Ureter (tissue), 1 donor: ENCODE data around the gene STX11. TPM values are rescaled to one million over a fixed set of nuclear protein-coding genes. Genes with fewer than 3 reads are reported as not detected.

ENCODE experiments used
- DNase-seq: peaks from one replicate; pipeline ENCODE4 v3.0.0-alpha.2; 2020; ENCODE audit warnings: low spot score
- total RNA-seq: library from RNA; stranded (reverse); gene quantifications from one replicate; pipeline ENCODE4 v1.2.4, GENCODE V29; 2023
- donor health status: DM: yes; HTN: yes; CAD: no.

Gene STX11
- total RNA-seq, 1 donor from 2014 or later, result 5.8 TPM

DNA sequence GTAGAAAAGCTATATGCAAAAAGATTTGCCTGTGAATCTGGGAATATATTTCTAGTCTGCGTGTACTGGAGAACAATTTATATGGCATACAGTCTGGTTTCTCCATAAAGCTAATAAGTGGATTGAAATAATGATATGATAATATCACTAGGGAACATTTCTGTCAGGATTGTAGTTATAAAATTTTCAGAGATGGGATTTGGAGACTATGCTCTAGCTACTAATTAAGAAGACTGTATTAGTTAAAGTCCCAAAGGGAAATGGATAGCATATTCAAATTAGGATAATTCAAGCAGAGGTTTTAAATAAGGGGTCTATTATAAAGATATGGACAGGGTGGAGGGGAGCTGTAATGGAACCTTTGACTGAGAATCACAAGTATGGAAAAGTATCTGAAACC is 7.2 kb upstream of the STX11 start:
- DNase-seq, result no peak

DNA sequence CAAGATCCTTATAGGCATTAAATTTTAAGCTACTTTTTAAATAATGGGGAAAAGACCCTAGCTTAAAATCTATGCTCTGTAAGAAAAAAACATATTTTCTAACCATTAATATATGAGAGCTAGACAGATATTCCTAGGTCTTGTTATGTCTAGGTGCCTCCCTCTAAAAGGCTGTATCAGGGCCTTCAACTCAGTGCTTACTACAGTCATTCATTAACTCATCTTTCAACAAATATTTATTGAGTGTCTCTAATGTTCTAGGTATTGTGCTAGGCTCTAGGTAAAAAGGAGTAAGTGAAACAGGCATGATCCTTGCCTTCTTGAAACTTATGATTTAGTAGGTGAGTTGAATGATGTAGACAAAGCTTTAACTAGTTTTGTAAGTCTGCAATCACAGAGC is 6.4 kb upstream of the STX11 start:
- DNase-seq, result no peak

DNA sequence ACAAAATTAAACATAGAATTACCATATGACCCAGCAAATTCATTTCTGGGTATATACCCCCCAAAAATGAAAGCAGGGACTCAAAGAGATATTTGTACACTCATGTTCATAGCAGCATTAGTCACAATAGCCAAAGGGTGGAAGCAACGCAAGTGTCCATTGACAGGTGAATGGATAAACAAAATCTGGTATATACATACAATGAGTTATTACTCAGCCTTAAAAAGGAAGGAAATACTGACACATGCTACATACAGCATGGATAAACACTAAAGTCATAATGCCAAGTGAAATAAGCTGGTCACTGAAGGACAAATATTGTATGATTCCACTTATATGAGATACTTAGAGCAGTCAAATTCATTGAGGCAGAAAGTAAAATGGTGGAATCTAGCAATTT is 5.3 kb upstream of the STX11 start:
- no peak for DNase-seq

DNA sequence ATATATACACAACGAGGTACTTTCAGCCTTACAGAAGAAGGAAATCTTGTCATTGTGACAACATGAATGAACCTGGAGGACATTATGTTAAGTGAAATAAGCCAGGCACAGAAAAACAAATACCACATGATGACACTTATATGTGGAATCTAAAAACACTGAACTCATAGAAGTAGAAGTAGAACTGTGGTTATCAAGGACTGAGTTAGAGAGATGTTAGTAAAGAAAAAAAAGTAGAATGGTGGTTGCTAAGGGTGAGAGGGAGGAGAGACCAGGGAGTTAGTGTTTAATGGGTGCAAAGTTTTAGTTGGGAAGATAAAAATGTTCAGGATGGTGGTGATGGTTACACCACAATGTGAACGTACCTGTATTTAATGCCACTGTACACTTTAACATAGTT is 4.8 kb upstream of the STX11 start:
- no peak for DNase-seq

GRCh38 chr6:144148886-144149285 is 1.4 kb upstream of the STX11 start:
- no peak for DNase-seq

GRCh38 chr6:144149558-144149893 is 791 bp upstream of the STX11 start:
- peak; percentile 48 for DNase-seq

DNA sequence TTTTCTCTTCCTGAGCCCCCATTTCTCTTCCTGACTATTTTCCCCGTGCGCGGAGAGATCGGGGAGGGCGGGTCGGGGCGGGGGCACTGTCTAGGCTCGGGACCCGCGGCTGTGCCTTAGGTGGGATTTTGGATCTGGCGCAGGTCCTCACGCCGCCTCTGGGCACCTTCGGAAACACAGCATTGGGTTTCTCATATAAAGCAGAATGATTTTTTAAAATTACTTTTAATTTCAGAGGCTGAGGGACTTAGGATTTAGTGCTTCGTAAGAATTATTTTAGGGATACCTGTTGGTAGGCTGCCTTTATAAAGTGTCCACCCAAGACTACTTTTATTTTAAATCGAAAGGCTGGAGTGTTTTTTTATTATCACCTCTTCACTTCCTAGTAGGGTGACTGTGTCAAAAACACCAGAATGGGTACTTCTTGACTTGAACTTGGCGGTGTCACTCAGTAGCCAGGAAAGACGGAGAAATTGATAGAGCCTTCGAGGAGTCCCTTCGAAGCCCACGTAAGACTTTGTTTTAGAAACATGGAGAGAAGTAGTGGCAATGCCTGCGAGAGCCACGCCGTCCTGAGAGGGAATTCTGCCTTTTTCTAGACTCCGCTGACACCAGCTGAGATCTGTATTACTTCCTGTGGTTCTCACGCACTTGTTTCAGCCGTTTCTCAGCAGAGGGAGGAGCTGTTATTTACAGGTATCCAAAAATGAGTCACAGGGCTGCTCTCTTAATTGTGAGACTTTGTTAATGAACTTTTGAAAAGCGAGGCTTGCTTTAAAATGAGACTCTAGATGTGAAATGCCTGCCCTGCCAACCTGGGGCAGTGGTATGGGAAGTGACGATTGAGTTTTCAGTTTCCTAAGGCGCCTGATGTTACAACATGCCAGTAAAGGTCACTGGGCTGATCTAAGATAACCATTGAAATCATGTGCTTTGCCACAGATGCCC is 667 bp downstream of the STX11 start:
- peak; percentile 47 for DNase-seq

DNA sequence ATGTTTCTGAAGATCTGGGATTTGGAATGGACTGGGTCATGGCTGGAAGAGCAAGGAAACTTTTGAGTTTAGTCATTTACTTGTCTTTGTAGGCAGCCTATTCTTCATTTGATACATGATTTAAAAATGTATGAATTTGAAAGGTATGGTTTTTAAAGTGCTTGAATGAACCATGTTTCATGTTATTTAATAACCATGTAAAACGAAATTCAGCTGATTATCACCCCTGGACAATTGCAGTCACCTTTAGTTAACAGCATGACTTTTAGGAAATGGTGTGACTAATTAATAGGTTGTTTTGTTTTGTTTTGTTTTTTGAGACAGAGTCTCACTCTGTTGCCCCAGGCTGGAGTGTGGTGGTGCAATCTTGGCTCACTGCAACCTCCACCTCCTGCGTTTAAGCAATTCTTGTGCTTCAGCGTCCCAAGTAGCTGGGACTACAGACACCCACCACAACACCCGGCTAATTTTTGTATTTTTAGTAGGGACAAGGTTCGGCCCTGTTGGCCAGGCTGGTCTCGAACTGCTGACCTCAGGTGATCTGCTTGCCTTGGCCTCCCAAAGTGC is 2.1 kb downstream of the STX11 start:
- DNase-seq, result no peak

GRCh38 chr6:144153260-144153659 is 2.9 kb downstream of the STX11 start:
- DNase-seq, result no peak

DNA sequence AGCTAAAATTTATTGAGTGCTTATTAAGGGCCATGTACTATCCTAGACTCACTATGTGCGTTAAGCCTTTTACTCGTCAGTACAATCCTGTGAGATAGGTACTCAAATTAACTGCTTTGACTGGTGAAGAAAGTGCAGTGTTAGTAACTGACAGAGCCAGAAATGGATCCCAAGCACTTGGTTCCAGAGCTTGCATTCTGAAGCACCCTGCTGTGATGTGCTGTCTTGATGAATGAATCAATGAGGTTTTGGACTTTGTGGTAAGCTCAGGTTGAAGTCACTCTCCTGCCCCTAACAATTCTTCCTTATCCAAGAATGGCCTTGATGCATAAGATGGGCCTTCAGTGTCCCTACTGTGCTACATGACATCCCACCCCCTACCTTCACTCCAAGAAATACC is 3.7 kb downstream of the STX11 start:
- no peak for DNase-seq

GRCh38 chr6:144155529-144155928 is 5.2 kb downstream of the STX11 start:
- DNase-seq, result no peak

DNA sequence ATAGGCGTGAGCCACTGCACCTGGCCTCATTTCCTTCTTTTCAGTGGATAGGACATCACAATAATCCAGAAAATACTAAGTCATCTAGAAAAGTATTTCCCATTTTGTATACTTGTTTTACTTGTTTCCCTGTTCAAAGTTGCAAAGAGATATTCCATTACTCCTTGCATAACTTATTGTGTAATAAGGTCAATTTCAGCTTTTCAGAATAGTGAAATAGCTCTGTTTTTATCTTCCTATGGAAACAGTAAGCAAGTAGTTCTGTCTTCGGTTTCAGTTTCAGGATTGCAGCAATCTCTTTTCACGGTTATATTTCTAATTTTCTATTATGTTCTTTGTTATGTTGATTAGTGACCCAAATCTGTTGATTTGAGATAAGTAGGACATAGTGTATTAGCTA is 6.0 kb downstream of the STX11 start:
- no peak for DNase-seq

DNA sequence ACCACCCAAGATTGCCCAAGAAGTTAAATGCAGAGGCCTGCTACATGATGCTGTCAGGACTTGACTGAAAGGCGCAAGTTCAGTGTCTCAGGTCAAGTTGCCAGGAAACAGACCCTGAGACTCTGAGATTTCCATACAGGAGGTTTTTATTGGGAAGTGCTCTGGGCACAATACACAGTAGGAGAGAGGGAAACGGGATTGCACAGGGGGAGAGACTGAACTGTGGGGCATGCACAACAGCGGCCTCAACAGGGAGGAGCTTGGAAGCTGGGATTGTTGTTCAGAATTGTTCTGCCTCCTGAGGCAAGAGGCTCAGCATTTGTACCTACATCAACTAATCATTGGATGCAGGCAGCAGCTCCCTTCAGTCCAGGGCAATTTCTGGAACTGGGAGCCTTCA is 6.7 kb downstream of the STX11 start:
- DNase-seq, result no peak

DNA sequence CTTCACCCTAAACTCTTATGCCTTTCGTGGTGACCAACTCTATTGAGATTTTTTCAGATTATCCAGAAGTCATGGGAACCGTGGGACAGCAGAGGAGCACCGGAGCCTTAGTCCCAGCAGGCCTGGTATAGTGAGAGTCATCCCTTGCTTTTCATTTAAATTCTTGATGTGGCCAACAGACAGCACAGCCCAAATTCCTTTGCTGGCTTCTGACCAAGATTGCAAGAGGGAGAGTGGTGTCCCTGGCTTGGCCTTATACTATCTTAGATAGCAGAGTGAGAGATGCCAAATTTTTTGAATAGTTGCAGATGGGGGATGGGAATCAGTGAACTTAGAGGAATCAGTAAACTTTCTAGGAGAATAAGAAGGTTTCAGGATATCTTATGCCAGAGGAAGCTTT is 7.8 kb downstream of the STX11 start:
- DNase-seq, result no peak

- no peak for DNase-seq
Measured at GRCh38 chr6:144159223-144159622, 8.9 kb downstream of the STX11 start.

DNA sequence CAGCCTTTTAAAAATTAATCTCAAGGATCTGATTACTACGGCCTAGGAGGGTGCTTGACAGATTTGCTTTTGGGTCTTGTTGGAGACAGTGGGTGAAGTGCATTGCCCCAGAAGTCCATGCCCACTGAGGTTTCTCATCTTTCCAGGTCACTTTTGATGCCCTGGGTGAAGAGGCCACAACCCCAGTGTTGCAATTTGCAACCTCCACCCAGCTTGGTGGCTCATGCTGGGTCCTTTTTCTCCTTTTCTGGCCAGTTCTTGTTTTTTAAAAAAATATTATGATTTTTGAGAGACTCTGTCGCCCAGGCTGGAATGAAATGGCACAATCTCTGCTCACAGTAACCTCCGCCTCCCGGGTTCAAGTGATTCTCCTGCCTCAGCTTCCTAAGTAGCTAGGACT is 9.4 kb downstream of the STX11 start:
- DNase-seq, result no peak

DNA sequence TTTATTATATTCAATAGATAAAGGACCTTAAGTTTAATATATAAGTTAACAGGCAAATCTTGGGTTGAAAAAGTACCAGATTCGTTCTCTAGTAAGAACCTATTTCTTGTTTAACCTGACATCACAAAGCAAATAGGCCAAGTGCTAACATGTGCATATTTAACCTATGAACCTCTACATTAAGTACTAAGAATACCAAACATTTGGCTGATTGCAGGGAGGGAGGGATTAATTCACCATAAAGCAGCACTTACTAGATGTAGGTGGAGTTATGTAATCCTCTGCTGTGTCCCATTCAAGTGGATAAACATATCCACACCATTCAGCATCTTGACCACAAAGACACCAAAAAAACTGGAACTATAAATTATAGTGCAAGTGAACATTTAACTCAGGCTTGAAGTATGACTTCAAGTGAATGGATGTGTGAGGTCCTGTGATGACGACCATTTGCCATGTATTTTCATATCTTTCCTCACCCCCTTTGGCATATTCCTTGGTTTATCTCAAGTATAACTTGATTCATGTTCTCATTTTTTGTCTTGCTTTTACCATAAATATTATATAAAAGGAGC is 10.2 kb downstream of the STX11 start:
- no peak for DNase-seq

DNA sequence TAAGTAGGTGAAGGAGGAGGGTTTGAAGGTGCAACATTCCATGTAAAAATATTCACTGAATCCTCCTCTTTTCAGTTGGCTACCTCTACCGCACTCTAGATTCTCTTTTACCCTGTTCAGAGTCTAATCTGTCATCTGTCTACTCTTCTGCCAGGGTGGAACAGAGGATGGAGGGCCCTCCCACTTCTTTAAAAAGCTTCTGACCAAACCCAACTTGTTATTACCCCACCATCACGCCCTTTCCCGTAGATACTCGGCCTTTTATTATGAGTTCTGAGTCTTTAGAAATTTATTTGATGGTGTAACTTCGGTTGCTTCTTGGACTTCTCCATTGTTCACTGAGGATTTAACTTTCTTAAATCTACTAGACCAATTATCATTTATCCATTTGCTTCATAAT is 11.7 kb downstream of the STX11 start:
- DNase-seq, result no peak

DNA sequence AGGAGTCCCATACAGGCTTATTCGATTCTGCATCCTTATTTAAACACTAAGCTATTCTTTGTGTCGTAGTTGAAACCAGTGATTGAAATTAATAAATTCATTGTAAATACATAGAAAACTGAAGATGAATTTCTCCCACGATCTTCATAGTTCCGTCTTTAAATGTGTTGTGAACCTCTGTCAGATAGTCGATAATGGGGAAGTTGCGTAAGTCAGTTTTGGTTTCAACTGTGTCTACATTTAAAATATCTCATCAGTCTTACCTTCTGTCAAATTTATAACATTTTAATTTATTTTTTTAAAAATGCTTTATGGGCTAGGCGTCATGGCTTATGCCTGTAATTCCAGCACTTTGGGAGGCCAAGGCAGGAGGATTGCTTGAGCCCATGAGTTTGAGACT is 12.7 kb downstream of the STX11 start:
- no peak for DNase-seq

DNA sequence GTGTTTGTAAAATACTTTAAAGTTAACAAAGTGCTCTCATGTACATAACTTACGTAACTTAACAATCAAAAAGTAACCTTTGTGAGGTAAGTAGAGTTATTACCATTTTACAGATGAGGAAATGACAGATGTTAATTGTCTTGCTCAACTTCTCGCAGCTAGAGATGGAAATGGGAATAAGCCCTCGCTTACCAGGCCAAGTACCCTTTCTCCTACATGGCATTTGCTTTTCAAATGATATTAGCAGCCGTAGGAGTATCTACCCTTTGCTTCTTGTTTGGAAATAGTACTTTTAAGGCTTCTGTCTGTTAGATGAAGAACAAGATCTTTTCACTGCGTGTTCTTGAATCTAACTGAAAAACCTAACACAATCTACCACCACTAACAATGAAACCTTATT is 15.5 kb downstream of the STX11 start:
- no peak for DNase-seq

DNA sequence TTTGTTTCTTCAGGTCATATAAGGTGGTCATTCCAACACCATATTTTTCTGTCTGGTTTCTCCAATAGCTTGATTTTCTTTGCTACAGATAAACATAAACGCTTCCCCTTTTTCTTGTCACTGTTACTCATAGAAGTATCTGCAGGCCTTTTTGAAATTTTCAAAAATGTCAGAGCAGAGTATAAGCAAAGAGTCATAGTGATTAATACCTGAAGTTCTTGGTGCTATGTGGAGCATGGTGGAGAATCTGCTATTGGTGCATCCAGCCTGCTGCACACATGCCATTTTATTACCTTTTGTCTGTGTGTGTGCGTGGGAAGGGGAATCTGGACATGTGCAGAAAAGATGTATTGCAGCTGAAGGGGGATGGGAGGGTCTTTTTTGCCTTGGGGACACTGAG is 19.7 kb downstream of the STX11 start:
- DNase-seq, result no peak

DNA sequence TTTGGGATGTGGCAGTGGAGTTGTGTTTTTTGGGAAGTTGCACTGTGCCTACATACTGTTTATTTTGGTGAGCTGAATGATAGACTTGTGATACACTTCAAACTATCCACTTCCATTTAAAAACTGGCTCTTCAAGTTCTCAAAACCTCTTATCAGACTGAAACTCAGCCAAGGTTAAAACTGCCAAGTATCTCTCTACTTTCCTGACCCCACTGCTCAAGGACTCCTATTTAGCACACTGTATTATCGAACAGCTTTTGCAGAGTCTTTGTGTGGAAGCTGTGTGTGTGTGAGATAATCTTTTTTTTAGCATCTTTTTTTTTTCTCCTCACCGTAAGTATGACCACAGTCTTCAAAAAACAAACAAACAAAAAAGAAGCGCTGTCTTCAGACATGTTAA is 21.1 kb downstream of the STX11 start:
- DNase-seq, result no peak

DNA sequence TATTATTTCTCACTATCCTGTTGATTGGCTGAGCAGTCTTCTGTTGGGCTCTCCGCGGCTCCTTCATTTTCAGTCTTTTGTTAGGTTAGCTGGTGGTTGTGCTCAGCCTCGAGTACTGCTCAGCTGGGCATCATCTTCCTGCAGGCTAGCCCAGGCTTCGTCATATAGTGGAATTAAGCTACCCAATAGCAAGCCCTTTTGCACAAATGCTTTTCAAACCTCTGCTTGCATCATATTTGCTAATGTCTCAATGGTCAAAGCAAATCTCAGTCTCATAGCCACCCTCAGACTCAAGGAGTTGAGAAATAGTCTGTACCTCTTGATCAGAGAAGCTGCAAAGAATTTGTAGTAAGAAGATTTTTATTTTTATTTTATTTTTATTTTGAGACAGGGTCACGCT is 23.7 kb downstream of the STX11 start:
- no peak for DNase-seq
